H1 (cell line): ENCODE measurements around the gene ING1. TPM values are rescaled to one million over a fixed set of nuclear protein-coding genes. Genes with fewer than 3 reads are reported as not detected.

ENCODE experiments used
- CTCF ChIA-PET: fragments of 300-600 bp; sonication (Branson Sonifier 250); formaldehyde crosslinking; loops from one replicate; lab custom pipeline; 2021; ENCODE audit not compliant: partially characterized antibody; lab: Charles Lee
- POLR2A ChIA-PET: fragments of 300-600 bp; sonication (Branson Sonifier 250); formaldehyde crosslinking; loops from one replicate; lab custom pipeline; 2021; ENCODE audit warnings: inconsistent platforms; ENCODE audit not compliant: partially characterized antibody; lab: Charles Lee
- DNase-seq, 2 experiments: peaks; one replicate each; pipeline versions ENCODE4 v3.0.0 to v3.0.0-alpha.2; 2010 to 2022; ENCODE audit warnings: low spot score in 2 of 2, low read depth in 1 of 2, mixed read lengths in 1 of 2
- FAIRE-seq: peaks from 2 replicates; lab custom pipeline; 2011; peaks lifted over from hg19 to GRCh38; lab: Jason Lieb, UNC
- H2AFZ ChIP-seq: 2 replicates; pipeline ENCODE4 v1.8.1; 2012; ENCODE audit warnings: low read length, inconsistent platforms
- H2AK5ac ChIP-seq: 2 replicates; pipeline ENCODE4 v1.6.1; 2013; ENCODE audit warnings: low read depth, low read length
- H2BK120ac ChIP-seq: replicated peaks from 2 replicates; pipeline ENCODE3; 2013; ENCODE audit warnings: low read depth, low read length, inconsistent platforms
- H2BK12ac ChIP-seq: 2 replicates; pipeline ENCODE4 v1.6.1; 2013; ENCODE audit warnings: low read depth, low read length
- H2BK15ac ChIP-seq: 2 replicates; pipeline ENCODE4 v1.6.1; 2013; ENCODE audit warnings: low read length
- H2BK20ac ChIP-seq: 2 replicates; pipeline ENCODE4 v1.6.1; 2013; ENCODE audit warnings: low read length
- H2BK5ac ChIP-seq: 2 replicates; pipeline ENCODE4 v1.6.1; 2013; ENCODE audit warnings: low read depth, low read length
- H3K14ac ChIP-seq: 2 replicates; pipeline ENCODE4 v1.6.1; 2013; ENCODE audit warnings: inconsistent platforms; ENCODE audit not compliant: insufficient read length
- H3K18ac ChIP-seq: 2 replicates; pipeline ENCODE4 v1.6.1; 2013; ENCODE audit warnings: low read length; ENCODE audit errors: extremely low read depth
- H3K23ac ChIP-seq: 2 replicates; pipeline ENCODE4 v1.6.1; 2013; ENCODE audit warnings: inconsistent platforms; ENCODE audit not compliant: insufficient read length
- H3K23me2 ChIP-seq: 2 replicates; pipeline ENCODE4 v1.6.1; 2013; ENCODE audit warnings: low read depth, low read length
- H3K27ac ChIP-seq: 2 replicates; pipeline ENCODE4 v1.6.1; 2011; ENCODE audit warnings: low read depth, low read length, inconsistent platforms
- H3K27me3 ChIP-seq, 4 experiments: replicated peaks in 1 of 4; 1 replicate in 1 of 4; 2 replicates in 3 of 4; pipeline versions ENCODE4 v1.6.1 to v1.8.1; 2011 to 2013; ENCODE audit warnings: low read length in 3 of 4, mild to moderate bottlenecking in 3 of 4, inconsistent platforms in 2 of 4, mixed read lengths in 2 of 4, moderate library complexity in 1 of 4; ENCODE audit not compliant: control insufficient read depth in 3 of 4, insufficient read depth in 3 of 4; ENCODE audit errors: extremely low read depth in 1 of 4
- H3K36me3 ChIP-seq, 4 experiments: 2 replicates each; pipeline versions ENCODE4 v1.6.1 to v1.8.1; 2011 to 2013; ENCODE audit warnings: mild to moderate bottlenecking in 4 of 4, low read length in 3 of 4, moderate library complexity in 2 of 4, control low read depth in 1 of 4, inconsistent platforms in 1 of 4; ENCODE audit not compliant: insufficient read depth in 4 of 4, control insufficient read depth in 2 of 4
- H3K4ac ChIP-seq: replicated peaks from 2 replicates; pipeline ENCODE3; 2013; ENCODE audit warnings: low read length, low read depth, mixed read lengths, inconsistent platforms; ENCODE audit not compliant: insufficient read length
- H3K4me1 ChIP-seq, 4 experiments: replicated peaks in 1 of 4; 1 replicate in 1 of 4; 2 replicates in 3 of 4; pipeline versions ENCODE4 v1.6.1 to v1.8.1; 2011 to 2013; ENCODE audit warnings: low read length in 3 of 4, inconsistent platforms in 2 of 4, mixed read lengths in 1 of 4; ENCODE audit not compliant: insufficient read depth in 4 of 4, control insufficient read depth in 3 of 4
- H3K4me2 ChIP-seq, 2 experiments: 2 replicates each; pipeline versions ENCODE4 v1.6.1 to v1.8.1; 2011 to 2013; ENCODE audit warnings: low read depth in 2 of 2, low read length in 2 of 2, control low read depth in 1 of 2, inconsistent platforms in 1 of 2, mild to moderate bottlenecking in 1 of 2; ENCODE audit not compliant: insufficient read depth in 1 of 2
- H3K4me3 ChIP-seq, 4 experiments: fragments of 200-600, 300-600 bp in 1 of 4; sonication (generic), shearing (Covaris generic), sonication (Bioruptor Twin) in 1 of 4; 2 replicates each; pipeline versions ENCODE4 v1.5.1 to v1.8.1; 2011 to 2016; ENCODE audit warnings: low read length in 4 of 4, low read depth in 3 of 4, control low read depth in 2 of 4, inconsistent platforms in 2 of 4, mild to moderate bottlenecking in 2 of 4, mixed read lengths in 1 of 4, moderate library complexity in 1 of 4; ENCODE audit not compliant: insufficient read depth in 2 of 4; ENCODE audit errors: extremely low read depth in 1 of 4
- H3K56ac ChIP-seq: replicated peaks from 2 replicates; pipeline ENCODE3; 2013; ENCODE audit warnings: low read depth, mild to moderate bottlenecking, mixed read lengths, low read length, inconsistent platforms; ENCODE audit not compliant: insufficient read length
- H3K79me1 ChIP-seq: 2 replicates; pipeline ENCODE4 v1.6.1; 2013; ENCODE audit warnings: low read depth, low read length, control low read depth
- H3K79me2 ChIP-seq, 2 experiments: 2 replicates each; pipeline versions ENCODE4 v1.6.1 to v1.8.1; 2012 to 2013; ENCODE audit warnings: low read length in 2 of 2, mild to moderate bottlenecking in 2 of 2, inconsistent platforms in 1 of 2; ENCODE audit not compliant: insufficient read depth in 2 of 2, control insufficient read depth in 1 of 2
- H3K9ac ChIP-seq, 4 experiments: replicated peaks in 1 of 4; 1 replicate in 1 of 4; 2 replicates in 3 of 4; pipeline versions ENCODE4 v1.6.1 to v1.8.1; 2011 to 2013; ENCODE audit warnings: low read depth in 3 of 4, low read length in 3 of 4, control low read depth in 2 of 4, mild to moderate bottlenecking in 2 of 4, moderate library complexity in 2 of 4, inconsistent platforms in 1 of 4; ENCODE audit errors: extremely low read depth in 1 of 4
- H3K9me3 ChIP-seq, 2 experiments: 2 replicates each; pipeline versions ENCODE4 v1.6.1 to v1.8.1; 2012 to 2013; ENCODE audit warnings: mild to moderate bottlenecking in 2 of 2, moderate library complexity in 2 of 2, control low read depth in 1 of 2, inconsistent platforms in 1 of 2, low read depth in 1 of 2, low read length in 1 of 2, mixed read lengths in 1 of 2; ENCODE audit not compliant: insufficient read depth in 2 of 2
- H4K20me1 ChIP-seq, 2 experiments: replicated peaks in 1 of 2; 2 replicates each; pipeline versions ENCODE3 to v1.8.1; 2011 to 2013; ENCODE audit warnings: inconsistent platforms in 2 of 2, low read length in 2 of 2, mild to moderate bottlenecking in 1 of 2; ENCODE audit not compliant: insufficient read depth in 2 of 2, control insufficient read depth in 1 of 2
- H4K5ac ChIP-seq: 2 replicates; pipeline ENCODE4 v1.6.1; 2013; ENCODE audit warnings: low read length, low read depth, mixed read lengths, inconsistent platforms; ENCODE audit not compliant: insufficient read length
- H4K8ac ChIP-seq: 2 replicates; pipeline ENCODE4 v1.8.0; 2013; ENCODE audit warnings: mild to moderate bottlenecking, moderate library complexity, low read length, inconsistent platforms; ENCODE audit not compliant: insufficient read depth; ENCODE audit errors: extremely low read depth
- H4K91ac ChIP-seq: replicated peaks from 2 replicates; pipeline ENCODE3; 2013; ENCODE audit warnings: low read length, mixed read lengths, inconsistent platforms; ENCODE audit not compliant: insufficient read length
- BRCA1 ChIP-seq: IDR thresholded peaks from 2 replicates; pipeline ENCODE4 v1.6.1; 2012; ENCODE audit warnings: low read depth, low read length, improper control_type of control experiment
- EP300 ChIP-seq, 2 experiments: IDR thresholded peaks; 1 replicate in 1 of 2; 2 replicates in 1 of 2; pipeline ENCODE4 v1.6.1; 2011 to 2012; ENCODE audit warnings: low read depth in 2 of 2, low read length in 2 of 2, mild to moderate bottlenecking in 2 of 2, borderline replicate concordance in 1 of 2, inconsistent platforms in 1 of 2, moderate library complexity in 1 of 2
- FOSL1 ChIP-seq: IDR thresholded peaks from 2 replicates; pipeline ENCODE4 v1.6.1; 2011; ENCODE audit warnings: mild to moderate bottlenecking, low read depth, low read length, moderate library complexity; ENCODE audit not compliant: insufficient read depth
- GABPA ChIP-seq: IDR thresholded peaks from 2 replicates; pipeline ENCODE4 v1.6.1; 2011; ENCODE audit warnings: mild to moderate bottlenecking, low read length, moderate library complexity, borderline replicate concordance; ENCODE audit not compliant: insufficient read depth
- HDAC2 ChIP-seq, 2 experiments: fragments of 300-600 bp in 1 of 2; sonication (generic) in 1 of 2; IDR thresholded peaks; 2 replicates each; pipeline ENCODE4 v1.6.1; 2011 to 2012; ENCODE audit warnings: low read depth in 2 of 2, low read length in 2 of 2, mild to moderate bottlenecking in 2 of 2, moderate library complexity in 2 of 2, borderline replicate concordance in 1 of 2, inconsistent platforms in 1 of 2
- PHF8 ChIP-seq: fragments of 200-600 bp; sonication (generic); conservative IDR thresholded peaks from 2 replicates; pipeline ENCODE4 v1.7.1; 2012; ENCODE audit warnings: low read depth, mild to moderate bottlenecking, inconsistent platforms, low read length, moderate library complexity
- POLR2A ChIP-seq, 2 experiments: IDR thresholded peaks; 1 replicate in 1 of 2; 2 replicates in 1 of 2; pipeline ENCODE4 v1.6.1; 2011; ENCODE audit warnings: low read depth in 2 of 2, low read length in 2 of 2, mild to moderate bottlenecking in 2 of 2; ENCODE audit errors: control extremely low read depth in 1 of 2
- SAP30 ChIP-seq: fragments of 300-600 bp; sonication (generic); IDR thresholded peaks from 2 replicates; pipeline ENCODE4 v1.7.1; 2012; ENCODE audit warnings: low read length, moderate library complexity, mild to moderate bottlenecking, inconsistent platforms; ENCODE audit not compliant: insufficient read depth, insufficient replicate concordance
- SIRT6 ChIP-seq: IDR thresholded peaks from one replicate; pipeline ENCODE4 v1.7.1; 2012; ENCODE audit warnings: low read length, inconsistent platforms
- WGBS, 2 experiments: shearing (Covaris generic) in 1 of 2; methylation state at CpG; one replicate each; pipeline versions ENCODE4 v1.1.6 to v1.1.7; 2013 to 2015; ENCODE audit warnings: low lambda C conversion rate in 2 of 2, mixed read lengths in 2 of 2, inconsistent platforms in 1 of 2, low coverage in 1 of 2, missing lambda C conversion rate in 1 of 2; ENCODE audit not compliant: insufficient replicate concordance in 2 of 2, insufficient coverage in 1 of 2, insufficient read length in 1 of 2; ENCODE audit errors: extremely low coverage in 1 of 2, missing lambda C conversion rate in 1 of 2; 5-methylcytosine and 5-hydroxymethylcytosine counted together
- polyA plus RNA-seq, 7 experiments: library from polyadenylated mRNA; depleted of rRNA in 3 of 7; stranded (reverse) in 5 of 7; unstranded in 2 of 7; fragments of >200 nt in 5 of 7; fragments of 200-250 nt in 2 of 7; gene quantifications; 1 replicate in 5 of 7; 2 replicates in 1 of 7; 4 replicates in 1 of 7; pipeline versions ENCODE4 v1.2.1 to v1.2.3, GENCODE V29; 2011 to 2013; ENCODE audit warnings: missing spikeins in 2 of 7, mixed read lengths in 2 of 7
- total RNA-seq: library from RNA; stranded (reverse); fragmentation: NEBNext Ultra II Directional; extraction: Animal tissue kit (Norgen Biotek cat#: 25700); gene quantifications from 2 replicates; pipeline ENCODE4 v1.2.1, GENCODE V29; 2021

The ING1 gene
- total and polyA plus RNA-seq, 2 of the 8 experiments (the other 6 are each of a cell fraction or from before 2014, with no cell fraction given): 22.3 to 26.6 TPM

GRCh38 chr13:110712849-110713641, 455 bp upstream of the ING1 start:
- H4K20me1 ChIP-seq: peaks cover 10 to 11% of the 10 kb centered on the region in 2 experiments
- no peak overlapping the region for H2BK15ac ChIP-seq
- peak overlapping the region; percentile 97 for H4K5ac ChIP-seq
- H3K79me2 ChIP-seq: peaks cover 18 to 32% of the 10 kb centered on the region in 2 experiments
- H3K4me1 ChIP-seq: peaks cover 0 to 2% (median 1%) of the 10 kb centered on the region in 4 experiments; a peak in 2 of 7 replicates
- H4K91ac ChIP-seq: peak overlapping the region; percentile 65
- no peak overlapping the region for H2BK120ac ChIP-seq
- peak overlapping the region; percentile 91; the same call in 1 of the 2 replicates for H3K18ac ChIP-seq
- peak overlapping the region; percentile 93 for H2BK5ac ChIP-seq
- H3K4ac ChIP-seq: no peak overlapping the region
- CTCF ChIA-PET: interaction anchor here (1.0 to 1.4 kb wide), 2 partner anchors 11 to 105 kb away, joined by 3 read pairs; no protein-coding TSS in a partner anchor
- H3K23ac ChIP-seq: no peak overlapping the region
- FAIRE-seq (peak; percentile 50), DNase-seq (peak; percentile 99)
- peaks cover 15% of the 10 kb centered on the region for H3K23me2 ChIP-seq
- H3K4me2 ChIP-seq: peak overlapping the region; percentile 81 to 91
- H3K79me1 ChIP-seq: no peaks in the 10 kb centered on the region
- no peak overlapping the region for H3K14ac ChIP-seq
- 0% methylated on average over 42 of the region's 68 CpGs; no CpG with 5 or more reads in 1 of the 2 experiments for WGBS, 2 experiments
- no peak overlapping the region for H2BK12ac ChIP-seq
- H3K9me3 ChIP-seq: no peaks in the 10 kb centered on the region
- H3K9ac ChIP-seq: peak overlapping the region; percentile 90 to 98 (median 98)
- no peak overlapping the region for H2BK20ac ChIP-seq
- H2AK5ac ChIP-seq: no peak overlapping the region
- H3K36me3 ChIP-seq: no peaks in the 10 kb centered on the region
- H3K27me3 ChIP-seq: no peaks in the 10 kb centered on the region
- H3K27ac ChIP-seq: peak overlapping the region; percentile 96
- POLR2A ChIA-PET: interaction anchor here (0.5 to 2.5 kb wide), 32 partner anchors 9 to 589 kb away, joined by 3 to 17 read pairs (median 4); partner anchors contain the start of gene NAXD
- H3K56ac ChIP-seq: peak overlapping the region; percentile 99
- peak overlapping the region; percentile 73 to 98 (median 82) for H3K4me3 ChIP-seq
- H2AFZ ChIP-seq: peak overlapping the region; percentile 47; the same call in 1 of the 2 replicates
- H4K8ac ChIP-seq: peak overlapping the region; percentile 99; the same call in 1 of the 2 replicates
- TF ChIP-seq BRCA1 (no peak), POLR2A (IDR thresholded peaks at IDR 0.05; ENCODE audit: control extremely low read depth in 1 of 2, low read depth in 2 of 2, low read length in 2 of 2) (peak in 1 of 2 experiments; percentile 100; a peak in 2 of 3 replicates), HDAC2 (IDR thresholded peaks at IDR 0.05; ENCODE audit: borderline replicate concordance in 1 of 2, low read depth in 2 of 2, low read length in 2 of 2) (no peak), EP300 (IDR thresholded peaks at IDR 0.05; ENCODE audit: borderline replicate concordance in 1 of 2, low read depth in 2 of 2, low read length in 2 of 2) (no peak), PHF8 (peak; percentile 89), SIRT6 (no peak), GABPA (no peak), SAP30 (no peak), FOSL1 (no peak)
